SK-N-SH (cell line): Measurements from ENCODE around the gene SMIM32.

Experiments used
- RAD21 ChIP-seq: IDR thresholded peaks from 2 replicates; pipeline ENCODE4 v1.6.1; 2012; ENCODE audit warnings: mild to moderate bottlenecking, low read length
- TAF1 ChIP-seq: IDR thresholded peaks from 2 replicates; pipeline ENCODE4 v1.6.1; 2012; ENCODE audit warnings: low read depth, mild to moderate bottlenecking, low read length, moderate library complexity, borderline replicate concordance
- TF ChIP-seq, protein P1 (sequence below): fragments of 200-600 bp; sonication (generic); IDR thresholded peaks from 2 replicates; pipeline ENCODE4 v1.6.1; 2017; ENCODE audit warnings: antibody characterized with exemption, mild to moderate bottlenecking, moderate library complexity

DNA sequence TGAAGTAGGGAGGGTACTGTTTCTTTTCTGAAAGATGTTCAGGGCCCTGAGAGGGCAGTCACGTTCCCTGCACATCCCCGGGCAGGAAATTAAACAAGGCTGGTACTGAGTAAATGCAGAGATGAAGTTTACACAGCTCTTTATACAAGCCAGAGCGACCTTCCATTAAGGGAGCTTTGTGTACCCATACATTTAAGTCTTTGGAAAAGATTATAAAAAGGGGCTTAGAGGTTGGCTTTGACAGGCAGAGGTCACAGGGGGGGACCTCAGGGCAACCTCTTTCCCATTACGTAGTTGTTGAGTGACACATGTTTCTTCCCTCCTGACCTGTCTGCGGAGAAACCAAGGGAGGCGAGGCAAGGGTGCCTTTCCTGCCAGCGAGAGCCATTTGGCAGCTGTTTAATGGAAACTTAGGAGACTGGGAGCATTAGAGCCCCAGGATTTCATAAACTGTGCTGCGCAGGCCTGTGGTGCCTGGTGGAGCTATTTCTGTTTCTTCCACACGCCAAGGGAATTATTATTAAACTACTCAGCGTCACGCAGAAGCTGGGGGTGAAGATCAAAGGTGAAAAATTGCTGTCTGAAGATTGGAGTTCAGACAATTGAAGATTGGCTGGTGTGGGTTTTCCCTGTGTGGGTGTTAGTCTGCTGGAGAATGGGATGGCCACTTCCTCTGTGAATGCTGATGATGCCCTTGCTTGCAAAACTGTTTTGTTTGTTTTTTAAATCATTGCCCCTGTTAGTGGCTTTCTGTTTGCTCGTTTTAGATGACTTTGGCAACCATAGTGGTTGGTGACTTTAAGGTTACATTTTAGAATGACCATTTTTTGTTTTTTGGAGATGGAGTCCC, 3.2 kb upstream of the SMIM32 start:
- TF ChIP-seq, protein P1, sequence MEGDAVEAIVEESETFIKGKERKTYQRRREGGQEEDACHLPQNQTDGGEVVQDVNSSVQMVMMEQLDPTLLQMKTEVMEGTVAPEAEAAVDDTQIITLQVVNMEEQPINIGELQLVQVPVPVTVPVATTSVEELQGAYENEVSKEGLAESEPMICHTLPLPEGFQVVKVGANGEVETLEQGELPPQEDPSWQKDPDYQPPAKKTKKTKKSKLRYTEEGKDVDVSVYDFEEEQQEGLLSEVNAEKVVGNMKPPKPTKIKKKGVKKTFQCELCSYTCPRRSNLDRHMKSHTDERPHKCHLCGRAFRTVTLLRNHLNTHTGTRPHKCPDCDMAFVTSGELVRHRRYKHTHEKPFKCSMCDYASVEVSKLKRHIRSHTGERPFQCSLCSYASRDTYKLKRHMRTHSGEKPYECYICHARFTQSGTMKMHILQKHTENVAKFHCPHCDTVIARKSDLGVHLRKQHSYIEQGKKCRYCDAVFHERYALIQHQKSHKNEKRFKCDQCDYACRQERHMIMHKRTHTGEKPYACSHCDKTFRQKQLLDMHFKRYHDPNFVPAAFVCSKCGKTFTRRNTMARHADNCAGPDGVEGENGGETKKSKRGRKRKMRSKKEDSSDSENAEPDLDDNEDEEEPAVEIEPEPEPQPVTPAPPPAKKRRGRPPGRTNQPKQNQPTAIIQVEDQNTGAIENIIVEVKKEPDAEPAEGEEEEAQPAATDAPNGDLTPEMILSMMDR: no peak
- no peak for TF ChIP-seq RAD21
- no peak for TF ChIP-seq TAF1
